SK-N-SH treated with all-trans-retinoic acid at 6 μM for 48 hours (cell line): Measurements from ENCODE around the gene FAR2.
A peak's percentile ranks its signal among the peaks of the same experiment; 100 is the strongest.

Experiments
- BACH2 ChIP-seq: fragments of 250-450 bp; sonication (Bioruptor Pico); IDR thresholded peaks from 2 replicates; pipeline ENCODE4 v1.9.0; 2021; ENCODE audit warnings: mild to moderate bottlenecking, borderline replicate concordance
- CSDC2 ChIP-seq: fragments of 250-450 bp; sonication (Bioruptor Pico); IDR thresholded peaks from 2 replicates; pipeline ENCODE4 v1.5.0; 2020; ENCODE audit warnings: mild to moderate bottlenecking, moderate library complexity
- ISL1 ChIP-seq: fragments of 250-450 bp; sonication (Bioruptor Pico); IDR thresholded peaks from 2 replicates; pipeline ENCODE4 v2.1.2; 2022; ENCODE audit warnings: mild to moderate bottlenecking, moderate library complexity
- RARB ChIP-seq: fragments of 250-450 bp; sonication (Bioruptor Pico); IDR thresholded peaks from 2 replicates; pipeline ENCODE4 v1.8.0; 2021; ENCODE audit warnings: mild to moderate bottlenecking, moderate library complexity
- TCF4 ChIP-seq: fragments of 250-450 bp; sonication (Bioruptor Pico); IDR thresholded peaks from 2 replicates; pipeline ENCODE4 v1.8.0; 2021; ENCODE audit warnings: mild to moderate bottlenecking, moderate library complexity, borderline replicate concordance
- ZFP3 ChIP-seq: fragments of 250-450 bp; sonication (Bioruptor Pico); IDR thresholded peaks from 2 replicates; pipeline ENCODE4 v1.5.0; 2020; ENCODE audit warnings: mild to moderate bottlenecking, moderate library complexity
- ZFP30 ChIP-seq: fragments of 450-650 bp; formaldehyde crosslinking; IDR thresholded peaks from 2 replicates; pipeline ENCODE4 v1.5.0; 2022; ENCODE audit warnings: mild to moderate bottlenecking, moderate library complexity
- ZNF565 ChIP-seq: fragments of 450-650 bp; formaldehyde crosslinking; conservative IDR thresholded peaks from 2 replicates; pipeline ENCODE4 v1.5.0; 2020; ENCODE audit warnings: low read depth, mild to moderate bottlenecking, moderate library complexity
- TF ChIP-seq, protein P1 (sequence below): fragments of 250-450 bp; sonication (Bioruptor Pico); IDR thresholded peaks from 2 replicates; pipeline ENCODE4 v1.5.1; 2020; ENCODE audit warnings: low read depth, mild to moderate bottlenecking, moderate library complexity
- TF ChIP-seq, protein P2 (sequence below): fragments of 250-450 bp; sonication (Bioruptor Pico); IDR thresholded peaks from 2 replicates; pipeline ENCODE4 v1.8.0; 2021; ENCODE audit warnings: low read depth, mild to moderate bottlenecking, moderate library complexity, borderline replicate concordance

DNA sequence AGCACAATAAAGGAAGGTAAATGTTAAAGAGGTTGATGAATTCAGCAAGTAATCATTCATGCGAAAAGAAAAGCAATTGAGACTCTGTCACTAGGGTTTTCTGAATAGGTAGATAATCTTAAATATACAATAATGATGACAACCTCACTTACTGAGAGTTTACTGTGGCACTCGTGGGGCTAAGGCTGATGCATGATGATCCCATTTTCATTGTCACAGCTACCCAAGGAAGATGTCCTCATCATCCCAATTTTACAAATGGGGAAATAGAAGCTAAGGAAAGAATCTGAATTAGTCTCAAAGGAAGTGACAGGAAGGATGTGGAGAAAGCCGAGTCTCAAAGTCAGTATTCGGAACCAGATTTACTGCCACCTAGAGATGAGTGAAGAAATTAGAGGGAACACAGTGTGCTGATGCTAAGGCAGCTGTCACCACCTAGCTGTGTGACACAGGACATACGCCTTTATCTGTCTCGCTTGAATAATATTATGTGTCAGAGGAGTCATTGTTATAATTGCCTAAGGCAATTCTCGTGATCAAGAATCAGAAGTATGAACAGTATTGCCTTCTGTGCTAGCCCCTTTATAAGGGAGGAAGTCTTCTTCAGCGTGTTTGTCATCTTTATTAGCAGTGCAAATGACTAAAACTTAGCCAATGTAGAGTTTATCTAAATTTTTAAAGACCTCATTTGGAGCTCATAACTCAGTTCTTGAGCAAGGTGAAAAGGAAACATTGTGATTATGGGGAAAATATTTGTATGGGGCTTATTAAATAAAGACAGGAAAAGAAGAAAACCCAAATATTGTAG lies 168.7 kb downstream of the FAR2 start:
- peak; percentile 44 for TF ChIP-seq ISL1 (CRISPR knock-in tag)
- TF ChIP-seq ZFP30 (CRISPR knock-in tag) = no peak
- peak; percentile 80; the same call in 1 of the 2 replicates for TF ChIP-seq CSDC2
- no peak for TF ChIP-seq TCF4 (CRISPR knock-in tag)
- TF ChIP-seq, protein P1, sequence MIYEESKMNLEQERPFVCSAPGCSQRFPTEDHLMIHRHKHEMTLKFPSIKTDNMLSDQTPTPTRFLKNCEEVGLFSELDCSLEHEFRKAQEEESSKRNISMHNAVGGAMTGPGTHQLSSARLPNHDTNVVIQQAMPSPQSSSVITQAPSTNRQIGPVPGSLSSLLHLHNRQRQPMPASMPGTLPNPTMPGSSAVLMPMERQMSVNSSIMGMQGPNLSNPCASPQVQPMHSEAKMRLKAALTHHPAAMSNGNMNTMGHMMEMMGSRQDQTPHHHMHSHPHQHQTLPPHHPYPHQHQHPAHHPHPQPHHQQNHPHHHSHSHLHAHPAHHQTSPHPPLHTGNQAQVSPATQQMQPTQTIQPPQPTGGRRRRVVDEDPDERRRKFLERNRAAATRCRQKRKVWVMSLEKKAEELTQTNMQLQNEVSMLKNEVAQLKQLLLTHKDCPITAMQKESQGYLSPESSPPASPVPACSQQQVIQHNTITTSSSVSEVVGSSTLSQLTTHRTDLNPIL (CRISPR knock-in tag) = no peak
- TF ChIP-seq ZFP3 (CRISPR knock-in tag) = no peak
- TF ChIP-seq ZNF565 (CRISPR knock-in tag) = no peak
- TF ChIP-seq RARB (CRISPR knock-in tag) = no peak
- TF ChIP-seq, protein P2, sequence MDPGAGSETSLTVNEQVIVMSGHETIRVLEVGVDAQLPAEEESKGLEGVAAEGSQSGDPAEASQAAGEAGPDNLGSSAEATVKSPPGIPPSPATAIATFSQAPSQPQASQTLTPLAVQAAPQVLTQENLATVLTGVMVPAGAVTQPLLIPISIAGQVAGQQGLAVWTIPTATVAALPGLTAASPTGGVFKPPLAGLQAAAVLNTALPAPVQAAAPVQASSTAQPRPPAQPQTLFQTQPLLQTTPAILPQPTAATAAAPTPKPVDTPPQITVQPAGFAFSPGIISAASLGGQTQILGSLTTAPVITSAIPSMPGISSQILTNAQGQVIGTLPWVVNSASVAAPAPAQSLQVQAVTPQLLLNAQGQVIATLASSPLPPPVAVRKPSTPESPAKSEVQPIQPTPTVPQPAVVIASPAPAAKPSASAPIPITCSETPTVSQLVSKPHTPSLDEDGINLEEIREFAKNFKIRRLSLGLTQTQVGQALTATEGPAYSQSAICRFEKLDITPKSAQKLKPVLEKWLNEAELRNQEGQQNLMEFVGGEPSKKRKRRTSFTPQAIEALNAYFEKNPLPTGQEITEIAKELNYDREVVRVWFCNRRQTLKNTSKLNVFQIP = no peak
- no peak for TF ChIP-seq BACH2
